Measurements from ENCODE around the gene LCORL. TPM values are rescaled to one million over a fixed set of nuclear protein-coding genes. Genes with fewer than 3 reads are reported as not detected.

The LCORL gene
- total RNA-seq, 1 experiment from 2014 or later = 18.0 TPM

GRCh38 chr4:18049446-18049845, 27.9 kb upstream of the LCORL start:
- ATAC-seq (no peak), DNase-seq (ENCODE audit: low read depth, low spot score) (no peak)
- H2AFZ ChIP-seq (ENCODE audit: low read depth, low read length, poor library complexity, severe bottlenecking) = no peak overlapping the region
- H3K4me1 ChIP-seq (ENCODE audit: control insufficient read depth in 1 of 2, insufficient read depth in 2 of 2, low read length in 2 of 2) = no peaks in the 10 kb centered on the region
- no peaks in the 10 kb centered on the region for H3K36me3 ChIP-seq (ENCODE audit: control insufficient read depth in 1 of 2, insufficient read depth in 2 of 2, low read length in 2 of 2)
- intact Hi-C loops (cut with micrococcal nuclease) = no loop called here
- H3K27ac ChIP-seq (ENCODE audit: low read depth, low read length) = no peak overlapping the region
- BruUV-seq (replicated peaks) = no TSS peak
- no peak overlapping the region for H3K4me3 ChIP-seq (replicated peaks in 1 of 2; ENCODE audit: low read depth in 1 of 2, low read length in 2 of 2)
- H3K4me2 ChIP-seq (ENCODE audit: low read length) = no peak overlapping the region
- no peaks in the 10 kb centered on the region for H4K20me1 ChIP-seq (ENCODE audit: insufficient read depth)
- no peaks in the 10 kb centered on the region for H3K9me3 ChIP-seq (ENCODE audit: control insufficient read depth in 1 of 2, insufficient read depth in 1 of 2, low read depth in 1 of 2, low read length in 2 of 2)
- RAD21 ChIA-PET (ENCODE audit: low non-redundant PET in 1 of 2, low total read pairs in 2 of 2, uncharacterized antibody in 2 of 2, unreplicated experiment in 2 of 2) = no interaction called here
- CTCF ChIA-PET = no interaction called here
- H3K79me2 ChIP-seq (ENCODE audit: insufficient read depth, low read length) = no peaks in the 10 kb centered on the region
- H3K27me3 ChIP-seq (ENCODE audit: insufficient read depth, low read length) = no peaks in the 10 kb centered on the region
- no peaks in the 10 kb centered on the region for H3K9me2 ChIP-seq (ENCODE audit: insufficient read depth)
- TF ChIP-seq TCF7L2 (IDR thresholded peaks at IDR 0.05; ENCODE audit: borderline replicate concordance, extremely low read depth, insufficient read depth, insufficient read length) = no peak
- TF ChIP-seq RAD21 (IDR thresholded peaks at IDR 0.05; ENCODE audit: low read depth) = no peak
- TF ChIP-seq ATF3 (IDR thresholded peaks at IDR 0.05) = no peak
- TF ChIP-seq POLR2A (IDR thresholded peaks at IDR 0.05; ENCODE audit: borderline replicate concordance, extremely low read depth, insufficient read depth, insufficient read length) = no peak
- no peak for TF ChIP-seq SRF (IDR thresholded peaks at IDR 0.05; ENCODE audit: low read depth)
- TF ChIP-seq FOSL1 (IDR thresholded peaks at IDR 0.05; ENCODE audit: low read depth) = no peak
- no peak for TF ChIP-seq REST (IDR thresholded peaks at IDR 0.05; ENCODE audit: low read depth)
- no peak for TF ChIP-seq CBX3 (IDR thresholded peaks at IDR 0.05; ENCODE audit: low read depth)
- no peak for TF ChIP-seq POLR2AphosphoS5 (IDR thresholded peaks at IDR 0.05; ENCODE audit: low read depth, low read length)
- no peak for TF ChIP-seq SP1 (IDR thresholded peaks at IDR 0.05; ENCODE audit: low read depth)
- no peak for TF ChIP-seq ZNF274 (IDR thresholded peaks at IDR 0.05; ENCODE audit: low read depth, low read length)
- no peak for TF ChIP-seq JUND (IDR thresholded peaks at IDR 0.05)
- TF ChIP-seq ZFX (IDR thresholded peaks at IDR 0.05) = no peak
- no peak for TF ChIP-seq CEBPB (IDR thresholded peaks at IDR 0.05; ENCODE audit: low read depth)
- TF ChIP-seq CTCF (IDR thresholded peaks at IDR 0.05 in 2 of 3, conservative IDR thresholded peaks at IDR 0.05 in 1 of 3; ENCODE audit: borderline replicate concordance in 1 of 3, insufficient read depth in 1 of 3, low read depth in 2 of 3, low read length in 2 of 3) = no peak
- TF ChIP-seq SIN3A (IDR thresholded peaks at IDR 0.05; ENCODE audit: low read depth) = no peak
- TF ChIP-seq YY1 (IDR thresholded peaks at IDR 0.05; ENCODE audit: extremely low read depth, insufficient replicate concordance, low read depth, low read length) = no peak
- no peak for TF ChIP-seq ZBTB33 (IDR thresholded peaks at IDR 0.05; ENCODE audit: extremely low read depth, insufficient replicate concordance, low read length)
- no peak for TF ChIP-seq MAX (IDR thresholded peaks at IDR 0.05)
- POLR2A ChIA-PET = no interaction called here
- H3K9ac ChIP-seq (ENCODE audit: low read length) = no peak overlapping the region

Measured in HCT116 (cell line).